CD4-positive, alpha-beta T cell treated with Interleukin-17A for 1 hour (primary cell): ENCODE measurements around the gene PNPLA5.

Experiments
- DNase-seq: peaks from one replicate; pipeline ENCODE4 v3.0.0-alpha.2; 2020

The PNPLA5 gene

GRCh38 chr22:43853328-43853931, 38.4 kb downstream of the PNPLA5 start:
- DNase-seq = no peak

GRCh38 chr22:43852573-43853327, 39.1 kb downstream of the PNPLA5 start:
- DNase-seq = no peak

GRCh38 chr22:43851979-43852307, 39.9 kb downstream of the PNPLA5 start:
- no peak for DNase-seq

GRCh38 chr22:43851058-43851978, 40.5 kb downstream of the PNPLA5 start:
- no peak for DNase-seq

- DNase-seq = no peak
Observed at GRCh38 chr22:43850529-43850928, 41.3 kb downstream of the PNPLA5 start.

- no peak for DNase-seq
Observed at GRCh38 chr22:43849731-43850130, 42.1 kb downstream of the PNPLA5 start.

- DNase-seq = no peak
Observed at GRCh38 chr22:43848366-43849171, 43.2 kb downstream of the PNPLA5 start.

- DNase-seq = no peak
Observed at GRCh38 chr22:43847376-43848289, 44.2 kb downstream of the PNPLA5 start.

GRCh38 chr22:43846966-43847365, 44.8 kb downstream of the PNPLA5 start:
- no peak for DNase-seq

GRCh38 chr22:43845981-43846380, 45.8 kb downstream of the PNPLA5 start:
- no peak for DNase-seq

GRCh38 chr22:43844560-43845545, 47.0 kb downstream of the PNPLA5 start:
- no peak for DNase-seq

GRCh38 chr22:43843783-43844530, 47.9 kb downstream of the PNPLA5 start:
- no peak for DNase-seq

- DNase-seq = no peak
Observed at GRCh38 chr22:43841742-43842141, 50.1 kb downstream of the PNPLA5 start.

- DNase-seq = no peak
Observed at GRCh38 chr22:43840851-43841250, 51.0 kb downstream of the PNPLA5 start.

GRCh38 chr22:43840431-43840830, 51.4 kb downstream of the PNPLA5 start:
- DNase-seq = no peak

GRCh38 chr22:43839781-43840180, 52.0 kb downstream of the PNPLA5 start:
- DNase-seq = no peak

GRCh38 chr22:43838571-43839307, 53.1 kb downstream of the PNPLA5 start:
- no peak for DNase-seq

- no peak for DNase-seq
Observed at GRCh38 chr22:43838161-43838560, 53.7 kb downstream of the PNPLA5 start.

GRCh38 chr22:43837666-43838065, 54.1 kb downstream of the PNPLA5 start:
- DNase-seq = no peak
